Mucosa of gallbladder (tissue), 1 donor: Measurements from ENCODE around the gene SFXN3. TPM values are rescaled to one million over a fixed set of nuclear protein-coding genes. Genes with fewer than 3 reads are reported as not detected.

Source experiments
- DNase-seq: peaks from one replicate; pipeline ENCODE4 v3.0.0-alpha.2; 2020; ENCODE audit warnings: low spot score
- total RNA-seq: library from RNA; stranded (reverse); gene quantifications from one replicate; pipeline ENCODE4 v1.2.1, GENCODE V29; 2021
- donor health status: DM: no; HTN: no; CAD: no.

SFXN3 gene
- total RNA-seq, 1 donor from 2014 or later, result 75.9 TPM

GRCh38 chr10:101072923-101073322, 41.9 kb downstream of the SFXN3 start:
- no peak for DNase-seq

GRCh38 chr10:101073631-101074030, 42.6 kb downstream of the SFXN3 start:
- no peak for DNase-seq

GRCh38 chr10:101075775-101076174, 44.7 kb downstream of the SFXN3 start:
- DNase-seq, result no peak

- no peak for DNase-seq
Observed at GRCh38 chr10:101076630-101077029, 45.6 kb downstream of the SFXN3 start.

- no peak for DNase-seq
Observed at GRCh38 chr10:101079874-101080273, 48.8 kb downstream of the SFXN3 start.

- no peak for DNase-seq
Observed at GRCh38 chr10:101080933-101081931, 50.2 kb downstream of the SFXN3 start.

- DNase-seq, result no peak
Observed at GRCh38 chr10:101085846-101086245, 54.8 kb downstream of the SFXN3 start.

GRCh38 chr10:101087376-101087775, 56.3 kb downstream of the SFXN3 start:
- DNase-seq, result no peak

- no peak for DNase-seq
Observed at GRCh38 chr10:101087965-101088364, 56.9 kb downstream of the SFXN3 start.

GRCh38 chr10:101089520-101090299, 58.7 kb downstream of the SFXN3 start:
- no peak for DNase-seq

GRCh38 chr10:101090597-101090996, 59.6 kb downstream of the SFXN3 start:
- DNase-seq, result no peak

Other genes starting within 250 kb of the SFXN3 start
- 26.1 TPM for gene SLF2, start 118.3 kb upstream of the SFXN3 start, total RNA-seq
- gene SEMA4G, start 61.7 kb upstream of the SFXN3 start, total RNA-seq, result 55.1 TPM
- gene MRPL43, start 43.7 kb upstream of the SFXN3 start, total RNA-seq, result 104 TPM
- 5.7 TPM for gene TWNK, start 43.7 kb upstream of the SFXN3 start, total RNA-seq
- 84.9 TPM for gene LZTS2, start 31.4 kb upstream of the SFXN3 start, total RNA-seq
- gene PDZD7, start 105 bp upstream of the SFXN3 start, total RNA-seq, result 5.3 TPM
- 3.8 TPM for gene KAZALD1, start 30.8 kb downstream of the SFXN3 start, total RNA-seq
- not detected for gene TLX1, start 100.1 kb downstream of the SFXN3 start, total RNA-seq
- gene LBX1, start 198.2 kb downstream of the SFXN3 start, total RNA-seq, result not detected